H9 (cell line): ENCODE data around the gene C5orf58. TPM values are rescaled to one million over a fixed set of nuclear protein-coding genes. Genes with fewer than 3 reads are reported as not detected.
A peak's percentile ranks its signal among the peaks of the same experiment; 100 is the strongest.

Experiments
- DNase-seq: peaks from one replicate; pipeline ENCODE4 v3.0.0-alpha.2; 2017
- H2AFZ ChIP-seq: one replicate; pipeline ENCODE4 v1.6.1; 2013; ENCODE audit warnings: mild to moderate bottlenecking, low read length, control low read depth, moderate library complexity
- H2AK5ac ChIP-seq: 2 replicates; pipeline ENCODE4 v1.6.1; 2013; ENCODE audit warnings: low read length, control low read depth, mixed read lengths; ENCODE audit not compliant: insufficient read length
- H2BK120ac ChIP-seq: one replicate; pipeline ENCODE4 v1.6.1; 2013; ENCODE audit warnings: low read depth, mild to moderate bottlenecking, low read length, control low read depth, inconsistent platforms; ENCODE audit not compliant: poor library complexity, severe bottlenecking
- H2BK12ac ChIP-seq: 2 replicates; pipeline ENCODE4 v1.6.1; 2013; ENCODE audit warnings: low read length, control low read depth, mixed read lengths, low read depth; ENCODE audit not compliant: insufficient read length
- H2BK15ac ChIP-seq: 2 replicates; pipeline ENCODE4 v1.6.1; 2013; ENCODE audit warnings: low read depth, low read length, control low read depth
- H2BK20ac ChIP-seq: one replicate; pipeline ENCODE4 v1.6.1; 2013; ENCODE audit warnings: low read depth, mild to moderate bottlenecking, low read length, control low read depth, inconsistent platforms; ENCODE audit not compliant: poor library complexity, severe bottlenecking
- H2BK5ac ChIP-seq: 2 replicates; pipeline ENCODE4 v1.6.1; 2013; ENCODE audit warnings: low read length, control low read depth, mixed read lengths; ENCODE audit not compliant: insufficient read length
- H3K14ac ChIP-seq: 2 replicates; pipeline ENCODE4 v1.6.1; 2013; ENCODE audit warnings: low read length, control low read depth; ENCODE audit not compliant: insufficient read depth
- H3K18ac ChIP-seq: 2 replicates; pipeline ENCODE4 v1.6.1; 2013; ENCODE audit warnings: low read depth, mild to moderate bottlenecking, mixed read lengths, low read length, control low read depth; ENCODE audit not compliant: insufficient read length
- H3K23ac ChIP-seq: 2 replicates; pipeline ENCODE4 v1.6.1; 2013; ENCODE audit warnings: low read length, control low read depth, mixed read lengths, low read depth; ENCODE audit not compliant: insufficient read length
- H3K23me2 ChIP-seq: 2 replicates; pipeline ENCODE4 v1.6.1; 2013; ENCODE audit warnings: low read depth, mild to moderate bottlenecking, mixed read lengths, low read length, control low read depth; ENCODE audit not compliant: insufficient read length, poor library complexity, severe bottlenecking
- H3K27ac ChIP-seq: 2 replicates; pipeline ENCODE4 v1.5.1; 2013; ENCODE audit warnings: low read length, control low read depth, mixed read lengths, low read depth; ENCODE audit not compliant: insufficient read length
- H3K27me3 ChIP-seq: 2 replicates; pipeline ENCODE4 v1.6.1; 2013; ENCODE audit warnings: low read length, control low read depth, inconsistent platforms; ENCODE audit not compliant: insufficient read depth
- H3K4ac ChIP-seq: 2 replicates; pipeline ENCODE4 v1.6.1; 2013; ENCODE audit warnings: low read depth, mild to moderate bottlenecking, control low read depth, inconsistent platforms, low read length, moderate library complexity
- H3K4me1 ChIP-seq: 2 replicates; pipeline ENCODE4 v1.6.1; 2013; ENCODE audit warnings: low read length, control low read depth, inconsistent platforms; ENCODE audit not compliant: insufficient read depth
- H3K4me2 ChIP-seq: 2 replicates; pipeline ENCODE4 v1.6.1; 2013; ENCODE audit warnings: low read length, control low read depth, mixed read lengths; ENCODE audit not compliant: insufficient read length, insufficient read depth
- H3K56ac ChIP-seq: 2 replicates; pipeline ENCODE4 v1.6.1; 2013; ENCODE audit warnings: low read depth, mild to moderate bottlenecking, mixed read lengths, low read length, control low read depth; ENCODE audit not compliant: insufficient read length
- H3K79me1 ChIP-seq: 2 replicates; pipeline ENCODE4 v1.6.1; 2013; ENCODE audit warnings: low read depth, mild to moderate bottlenecking, moderate library complexity, low read length, control low read depth, inconsistent platforms; ENCODE audit not compliant: insufficient read depth, poor library complexity, severe bottlenecking
- H3K79me2 ChIP-seq: 2 replicates; pipeline ENCODE4 v1.6.1; 2013; ENCODE audit warnings: low read length, control low read depth, inconsistent platforms; ENCODE audit not compliant: insufficient read depth
- H3K9ac ChIP-seq: 2 replicates; pipeline ENCODE4 v1.6.1; 2013; ENCODE audit warnings: low read length, control low read depth, mixed read lengths; ENCODE audit not compliant: insufficient read length; ENCODE audit errors: extremely low read depth
- H3K9me3 ChIP-seq: one replicate; pipeline ENCODE4 v1.6.1; 2013; ENCODE audit warnings: low read depth, low read length, inconsistent platforms; ENCODE audit not compliant: control insufficient read depth
- H3T11ph ChIP-seq: one replicate; pipeline ENCODE4 v1.6.1; 2013; ENCODE audit warnings: mild to moderate bottlenecking, low read length, control low read depth, inconsistent platforms
- H4K20me1 ChIP-seq: one replicate; pipeline ENCODE4 v1.6.1; 2013; ENCODE audit not compliant: control insufficient read depth, insufficient read length, insufficient read depth
- H4K5ac ChIP-seq: 2 replicates; pipeline ENCODE4 v1.6.1; 2013; ENCODE audit warnings: low read depth, mild to moderate bottlenecking, mixed read lengths, low read length, control low read depth; ENCODE audit not compliant: insufficient read length
- H4K8ac ChIP-seq: replicated peaks from 2 replicates; pipeline ENCODE4 v1.6.1; 2013; ENCODE audit warnings: low read length, control low read depth, mixed read lengths, low read depth; ENCODE audit not compliant: insufficient read length
- H4K91ac ChIP-seq: 2 replicates; pipeline ENCODE4 v1.6.1; 2013; ENCODE audit warnings: low read depth, mild to moderate bottlenecking, moderate library complexity, mixed read lengths, low read length, control low read depth; ENCODE audit not compliant: insufficient read length
- H3K27ac Mint-ChIP-seq, 3 experiments: 2 replicates in 2 of 3; 3 replicates in 1 of 3; pipeline ENCODE4 v1.8.0; 2020 to 2021; ENCODE audit warnings: mixed read lengths in 3 of 3, mild to moderate bottlenecking in 1 of 3, moderate library complexity in 1 of 3
- H3K27me3 Mint-ChIP-seq: 2 replicates; pipeline ENCODE4 v1.8.0; 2021; ENCODE audit warnings: low read depth, mild to moderate bottlenecking, moderate library complexity, mixed read lengths
- H3K36me3 Mint-ChIP-seq, 3 experiments: 2 replicates in 2 of 3; 3 replicates in 1 of 3; pipeline ENCODE4 v1.8.0; 2020 to 2021; ENCODE audit warnings: low read depth in 3 of 3, mixed read lengths in 3 of 3; ENCODE audit not compliant: insufficient read depth in 1 of 3
- H3K4me1 Mint-ChIP-seq, 2 experiments: 2 replicates each; pipeline ENCODE4 v1.8.0; 2020; ENCODE audit warnings: mixed read lengths in 2 of 2
- H3K4me3 Mint-ChIP-seq, 2 experiments: 2 replicates in 1 of 2; 3 replicates in 1 of 2; pipeline ENCODE4 v1.8.0; 2020 to 2021; ENCODE audit warnings: mild to moderate bottlenecking in 2 of 2, mixed read lengths in 2 of 2, moderate library complexity in 1 of 2
- H3K9me3 Mint-ChIP-seq, 2 experiments: 2 replicates in 1 of 2; 3 replicates in 1 of 2; pipeline ENCODE4 v1.8.0; 2020; ENCODE audit warnings: mild to moderate bottlenecking in 2 of 2, mixed read lengths in 2 of 2, moderate library complexity in 1 of 2
- WGBS: extraction: QIAGEN DNeasy Blood & Tissue Kit; methylation state at CpG from one replicate; pipeline ENCODE4 v1.1.7; 2013; ENCODE audit warnings: missing lambda C conversion rate, low lambda C conversion rate, mixed read lengths; ENCODE audit not compliant: insufficient read length; ENCODE audit errors: extremely low coverage; 5-methylcytosine and 5-hydroxymethylcytosine counted together
- total RNA-seq: library from RNA; stranded (reverse); gene quantifications from 2 replicates; pipeline ENCODE4 v1.2.1, GENCODE V29; 2021
- TF ChIP-seq, protein P1 (sequence below): fragments of 200-600 bp; sonication (generic); conservative IDR thresholded peaks from 3 replicates; pipeline ENCODE4 v1.8.0; 2021; ENCODE audit warnings: antibody characterized with exemption, mild to moderate bottlenecking

Gene C5orf58
- total RNA-seq, 1 experiment from 2014 or later, result 0.90 TPM

DNA sequence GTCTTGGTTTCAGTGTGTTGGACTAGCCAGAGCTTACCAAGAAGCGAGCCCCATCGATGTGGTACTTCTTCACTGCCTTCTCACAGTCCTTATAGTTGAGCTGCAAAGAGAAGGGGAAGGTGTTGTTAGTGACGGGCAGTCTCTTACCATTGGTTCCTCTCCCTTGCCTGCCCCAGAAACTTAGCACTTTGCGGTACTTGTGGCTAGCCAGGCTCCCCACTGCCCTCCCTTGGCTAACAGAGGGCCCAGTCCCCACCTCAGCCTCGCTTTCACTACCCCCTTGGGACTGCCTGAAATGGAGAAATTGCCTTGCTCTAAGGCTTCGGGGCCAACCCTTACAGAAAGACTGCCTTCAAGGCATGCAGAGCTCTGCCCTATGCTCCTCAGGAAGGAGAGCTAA lies 60.5 kb downstream of the C5orf58 start:
- TF ChIP-seq, protein P1, sequence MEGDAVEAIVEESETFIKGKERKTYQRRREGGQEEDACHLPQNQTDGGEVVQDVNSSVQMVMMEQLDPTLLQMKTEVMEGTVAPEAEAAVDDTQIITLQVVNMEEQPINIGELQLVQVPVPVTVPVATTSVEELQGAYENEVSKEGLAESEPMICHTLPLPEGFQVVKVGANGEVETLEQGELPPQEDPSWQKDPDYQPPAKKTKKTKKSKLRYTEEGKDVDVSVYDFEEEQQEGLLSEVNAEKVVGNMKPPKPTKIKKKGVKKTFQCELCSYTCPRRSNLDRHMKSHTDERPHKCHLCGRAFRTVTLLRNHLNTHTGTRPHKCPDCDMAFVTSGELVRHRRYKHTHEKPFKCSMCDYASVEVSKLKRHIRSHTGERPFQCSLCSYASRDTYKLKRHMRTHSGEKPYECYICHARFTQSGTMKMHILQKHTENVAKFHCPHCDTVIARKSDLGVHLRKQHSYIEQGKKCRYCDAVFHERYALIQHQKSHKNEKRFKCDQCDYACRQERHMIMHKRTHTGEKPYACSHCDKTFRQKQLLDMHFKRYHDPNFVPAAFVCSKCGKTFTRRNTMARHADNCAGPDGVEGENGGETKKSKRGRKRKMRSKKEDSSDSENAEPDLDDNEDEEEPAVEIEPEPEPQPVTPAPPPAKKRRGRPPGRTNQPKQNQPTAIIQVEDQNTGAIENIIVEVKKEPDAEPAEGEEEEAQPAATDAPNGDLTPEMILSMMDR, result no peak
- Histone ChIP-seq H2AFZ (no peak overlapping the region), H3K79me2 (no peaks in the 10 kb centered on the region), H2AK5ac (no peak overlapping the region), H3T11ph (no peak overlapping the region), H3K9ac (no peak overlapping the region), H2BK120ac (no peak overlapping the region), H2BK20ac (no peak overlapping the region), H3K4ac (no peak overlapping the region), H3K4me2 (no peak overlapping the region), H3K27me3 (no peaks in the 10 kb centered on the region; the same call in 1 of the 2 replicates), H3K79me1 (no peaks in the 10 kb centered on the region), H2BK12ac (no peak overlapping the region), H3K23ac (no peak overlapping the region), H4K20me1 (no peaks in the 10 kb centered on the region), H3K18ac (no peak overlapping the region), H3K9me3 (peaks cover 12% of the 10 kb centered on the region), H4K91ac (no peak overlapping the region), H3K4me1 (no peaks in the 10 kb centered on the region), H4K5ac (no peak overlapping the region), H4K8ac (no peak overlapping the region), H2BK15ac (no peak overlapping the region), H3K56ac (no peak overlapping the region), H3K23me2 (no peaks in the 10 kb centered on the region), H3K27ac (no peak overlapping the region), H2BK5ac (no peak overlapping the region), H3K14ac (no peak overlapping the region)
- Mint-ChIP-seq H3K4me1 (peaks cover 6 to 14% of the 10 kb centered on the region in 2 experiments; a peak in 3 of 4 replicates), H3K27ac (no peak overlapping the region), H3K9me3 (peaks cover 17 to 19% of the 10 kb centered on the region in 2 experiments), H3K4me3 (no peak overlapping the region), H3K27me3 (peaks cover 20% of the 10 kb centered on the region), H3K36me3 (peaks cover 7 to 18% (median 9%) of the 10 kb centered on the region in 3 experiments; a peak in 6 of 7 replicates)
- peak; percentile 36 for DNase-seq
- WGBS, result no CpG with 5 or more reads among the region's 6 CpGs
